ENCODE results near the gene KDM4C. TPM values are rescaled to one million over a fixed set of nuclear protein-coding genes. Genes with fewer than 3 reads are reported as not detected.

KDM4C gene
- total RNA-seq, 1 donor from 2014 or later: 16.5 TPM

- TF ChIP-seq CTCF (conservative IDR thresholded peaks at IDR 0.05; ENCODE audit: low read depth, low read length): no peak
- no peak overlapping the region for H3K4me3 ChIP-seq (ENCODE audit: low read depth, low read length)
- DNase-seq (ENCODE audit: low read depth): no peak
These were observed 21.9 kb downstream of the KDM4C start for GRCh38 chr9:6779417-6780241.

DNA sequence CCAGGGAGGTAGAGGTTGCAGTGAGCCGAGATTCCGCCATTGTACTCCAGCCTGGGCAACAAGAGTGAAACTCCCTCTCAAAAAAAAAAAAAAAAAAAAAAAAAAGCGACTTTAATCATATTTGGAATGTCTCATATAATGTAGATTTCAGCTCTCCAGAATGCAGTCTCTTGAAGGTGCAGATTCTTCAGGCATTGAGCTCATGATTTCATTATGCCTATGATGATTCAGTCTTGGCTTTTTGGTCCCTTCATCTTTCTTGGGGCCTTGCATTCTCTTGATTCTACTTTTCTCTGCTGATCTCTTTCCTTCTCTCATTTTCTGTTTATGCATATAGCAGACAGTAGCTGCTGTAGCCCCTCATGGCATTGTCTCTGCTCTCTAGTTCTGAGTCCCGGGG lies 22.9 kb downstream of the KDM4C start:
- DNase-seq (ENCODE audit: low read depth): no peak
- no peak for TF ChIP-seq CTCF (conservative IDR thresholded peaks at IDR 0.05; ENCODE audit: low read depth, low read length)
- H3K4me3 ChIP-seq (ENCODE audit: low read depth, low read length): no peak overlapping the region

GRCh38 chr9:6781476-6781875 lies 23.7 kb downstream of the KDM4C start:
- H3K4me3 ChIP-seq (ENCODE audit: low read depth, low read length): no peak overlapping the region
- no peak for DNase-seq (ENCODE audit: low read depth)
- TF ChIP-seq CTCF (conservative IDR thresholded peaks at IDR 0.05; ENCODE audit: low read depth, low read length): no peak

- no peak overlapping the region for H3K4me3 ChIP-seq (ENCODE audit: low read depth, low read length)
- DNase-seq (ENCODE audit: low read depth): no peak
- no peak for TF ChIP-seq CTCF (conservative IDR thresholded peaks at IDR 0.05; ENCODE audit: low read depth, low read length)
These were observed 24.6 kb downstream of the KDM4C start for GRCh38 chr9:6782345-6782744.

DNA sequence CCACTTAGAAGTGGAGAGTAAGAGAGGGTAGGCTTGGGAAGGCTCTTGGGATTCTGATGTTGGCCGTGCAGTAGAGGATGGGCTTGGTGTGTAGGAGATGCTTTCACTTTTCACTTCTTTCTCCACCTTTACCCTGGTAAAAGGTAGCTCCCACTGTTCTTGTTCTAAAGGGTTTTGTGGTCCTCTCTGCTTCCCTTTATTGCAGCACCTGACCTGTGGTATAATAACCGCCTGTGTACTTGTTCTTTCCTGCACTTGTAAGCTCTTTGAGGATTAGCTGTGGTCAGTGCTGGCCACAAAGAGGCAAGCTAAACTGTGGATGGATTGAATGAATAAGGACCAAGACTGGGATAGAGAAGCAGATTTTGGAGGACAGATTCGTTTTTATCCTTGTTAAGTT lies 25.2 kb downstream of the KDM4C start:
- DNase-seq (ENCODE audit: low read depth): no peak
- H3K4me3 ChIP-seq (ENCODE audit: low read depth, low read length): no peak overlapping the region
- no peak for TF ChIP-seq CTCF (conservative IDR thresholded peaks at IDR 0.05; ENCODE audit: low read depth, low read length)

DNA sequence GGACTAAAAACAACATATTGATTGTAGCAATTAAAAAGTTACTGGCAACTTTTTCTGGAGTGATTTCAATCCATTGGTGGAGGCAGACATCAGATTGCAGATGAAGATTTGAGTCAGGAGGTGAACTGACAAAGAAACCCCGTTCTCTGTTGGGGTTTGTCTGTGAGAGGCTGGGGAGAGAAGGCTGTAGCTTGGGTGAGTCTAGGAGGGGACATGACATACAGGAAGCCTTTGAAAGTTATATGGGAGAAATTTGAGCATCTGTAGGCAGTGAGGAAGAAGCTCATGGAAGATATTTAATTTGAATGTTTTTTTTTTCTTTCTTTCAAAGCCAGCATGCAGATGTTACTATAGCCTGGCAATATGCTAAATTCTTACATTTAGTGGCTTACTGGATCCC lies 26.0 kb downstream of the KDM4C start:
- TF ChIP-seq CTCF (conservative IDR thresholded peaks at IDR 0.05; ENCODE audit: low read depth, low read length): no peak
- no peak for DNase-seq (ENCODE audit: low read depth)
- H3K4me3 ChIP-seq (ENCODE audit: low read depth, low read length): no peak overlapping the region

GRCh38 chr9:6785682-6786081 lies 27.9 kb downstream of the KDM4C start:
- DNase-seq (ENCODE audit: low read depth): no peak
- TF ChIP-seq CTCF (conservative IDR thresholded peaks at IDR 0.05; ENCODE audit: low read depth, low read length): no peak
- no peak overlapping the region for H3K4me3 ChIP-seq (ENCODE audit: low read depth, low read length)
